Thymus (tissue), 14 donors: ENCODE results near the gene EHD1. TPM values are rescaled to one million over a fixed set of nuclear protein-coding genes. Genes with fewer than 3 reads are reported as not detected.
A peak's percentile ranks its signal among the peaks of the same experiment; 100 is the strongest.

Experiments
- DNase-seq, 9 donors: peaks; one replicate each; pipeline ENCODE4 v3.0.0-alpha.2; 2013; ENCODE audit warnings: low spot score in 9 of 9, low read depth in 6 of 9, missing footprints in 1 of 9
- H3K27ac ChIP-seq, 2 donors: one replicate each; pipeline ENCODE4 v1.5.1; 2013; ENCODE audit warnings: control low read depth in 1 of 2, low read depth in 1 of 2, low read length in 1 of 2, mild to moderate bottlenecking in 1 of 2, moderate library complexity in 1 of 2
- H3K27me3 ChIP-seq, 2 donors: one replicate each; pipeline ENCODE4 v1.5.1; 2013; ENCODE audit warnings: low read length in 1 of 2; ENCODE audit not compliant: control insufficient read depth in 2 of 2, insufficient read depth in 1 of 2
- H3K36me3 ChIP-seq, 2 donors: one replicate each; pipeline ENCODE4 v1.5.1; 2013; ENCODE audit warnings: low read length in 1 of 2, mild to moderate bottlenecking in 1 of 2, moderate library complexity in 1 of 2; ENCODE audit not compliant: control insufficient read depth in 2 of 2, insufficient read depth in 2 of 2
- H3K4me1 ChIP-seq, 2 donors: one replicate each; pipeline ENCODE4 v1.5.1; 2013; ENCODE audit warnings: low read length in 2 of 2; ENCODE audit not compliant: control insufficient read depth in 2 of 2, insufficient read depth in 2 of 2
- H3K4me3 ChIP-seq, 2 donors: one replicate each; pipeline ENCODE4 v1.5.1; 2013; ENCODE audit warnings: low read length in 2 of 2, control low read depth in 1 of 2, mild to moderate bottlenecking in 1 of 2
- H3K9me3 ChIP-seq, 2 donors: one replicate each; pipeline ENCODE4 v1.5.1; 2013; ENCODE audit warnings: low read length in 1 of 2, mild to moderate bottlenecking in 1 of 2; ENCODE audit not compliant: control insufficient read depth in 2 of 2, insufficient read depth in 1 of 2
- WGBS: extraction: QIAGEN DNeasy Blood & Tissue Kit; methylation state at CpG from one replicate; pipeline ENCODE4 v1.1.7; 2013; 5-methylcytosine and 5-hydroxymethylcytosine counted together
- long read RNA-seq, 10 donors: transcript quantifications; one replicate each; lab custom pipeline, GENCODE V29; 2026
- polyA plus RNA-seq: library from polyadenylated mRNA; stranded (reverse); fragments of 200-250 nt; gene quantifications from one replicate; pipeline ENCODE4 v1.2.3, GENCODE V29; 2013
- total RNA-seq: library from RNA; stranded (reverse); fragments of 120-200 nt; gene quantifications from one replicate; pipeline ENCODE4 v1.2.4, GENCODE V29; 2013
- donor health status: healthy.

Gene EHD1
- total RNA-seq (17.3 TPM), polyA plus RNA-seq (32.3 TPM)
- long read RNA-seq, donor 1: 0 reads
- long read RNA-seq, donor 2: 0 reads
- long read RNA-seq, donor 3, full-length matches to known transcripts: 15 of 15 reads
- long read RNA-seq, donor 3, partial matches to known transcripts: 0 of 15 reads
- long read RNA-seq, donor 3, other reads (novel, unspliced or antisense): 0 of 15 reads
- long read RNA-seq, donor 4, full-length matches to known transcripts: 2 of 2 reads
- long read RNA-seq, donor 4, partial matches to known transcripts: 0 of 2 reads
- long read RNA-seq, donor 4, other reads (novel, unspliced or antisense): 0 of 2 reads
- long read RNA-seq, donor 5, full-length matches to known transcripts: 21 of 21 reads
- long read RNA-seq, donor 5, partial matches to known transcripts: 0 of 21 reads
- long read RNA-seq, donor 5, other reads (novel, unspliced or antisense): 0 of 21 reads
- long read RNA-seq, donor 6, full-length matches to known transcripts: 7 of 7 reads
- long read RNA-seq, donor 6, partial matches to known transcripts: 0 of 7 reads
- long read RNA-seq, donor 6, other reads (novel, unspliced or antisense): 0 of 7 reads
- long read RNA-seq, donor 7, full-length matches to known transcripts: 6 of 6 reads
- long read RNA-seq, donor 7, partial matches to known transcripts: 0 of 6 reads
- long read RNA-seq, donor 7, other reads (novel, unspliced or antisense): 0 of 6 reads
- long read RNA-seq, donor 8, full-length matches to known transcripts: 3 of 3 reads
- long read RNA-seq, donor 8, partial matches to known transcripts: 0 of 3 reads
- long read RNA-seq, donor 8, other reads (novel, unspliced or antisense): 0 of 3 reads
- long read RNA-seq, donor 9, full-length matches to known transcripts: 4 of 4 reads
- long read RNA-seq, donor 9, partial matches to known transcripts: 0 of 4 reads
- long read RNA-seq, donor 9, other reads (novel, unspliced or antisense): 0 of 4 reads
- long read RNA-seq, donor 10, full-length matches to known transcripts: 11 of 11 reads
- long read RNA-seq, donor 10, partial matches to known transcripts: 0 of 11 reads
- long read RNA-seq, donor 10, other reads (novel, unspliced or antisense): 0 of 11 reads

DNA sequence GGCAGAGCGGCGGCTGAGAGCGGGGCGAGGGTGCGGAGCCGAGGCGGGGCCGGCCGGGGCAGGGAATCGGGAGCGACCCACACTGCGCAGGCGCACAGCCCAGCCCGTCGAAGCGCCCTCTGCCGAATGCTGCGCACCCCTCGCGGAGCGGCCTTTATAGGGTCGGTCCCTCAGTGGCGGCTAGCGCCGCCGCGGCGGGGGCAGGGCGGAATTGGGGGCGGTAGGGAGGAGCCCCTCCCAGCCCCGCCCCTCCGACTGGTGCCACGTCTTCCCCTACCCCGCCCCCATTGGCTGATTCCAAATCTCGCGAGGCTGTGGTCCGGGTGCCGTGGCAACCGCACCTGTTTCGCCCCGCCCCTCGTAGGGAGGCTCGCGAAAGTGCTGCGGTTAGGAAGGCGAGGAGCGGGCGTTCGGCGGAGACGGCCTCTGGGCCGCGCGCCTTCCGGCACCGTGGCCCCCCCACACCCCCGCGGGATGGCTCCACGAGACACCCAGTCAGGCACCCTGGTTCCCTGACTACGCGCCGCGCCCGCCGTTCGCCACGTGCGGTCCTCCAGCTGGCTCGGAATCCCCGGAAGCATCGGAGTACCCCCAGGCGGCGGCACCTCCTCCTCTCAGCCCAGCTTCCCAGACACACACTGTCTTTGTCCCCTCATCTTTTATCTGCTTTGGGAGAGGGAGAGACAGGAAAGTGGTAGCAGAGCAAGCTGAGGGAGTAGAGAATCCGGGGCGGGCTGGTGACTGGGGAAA is at the start of gene EHD1:
Gene EHD1, minus strand, starts transcription at position 128 of the 750 bp plus-strand sequence. CDS start 157 bp downstream, outside the sequence.
- DNase-seq: peak; percentile 93 to 100 (median 98)
- Histone ChIP-seq H3K27ac (peak within 1 kb of the TSS; percentile 90 to 94), H3K9me3 (peaks cover 0 to 3% of the 10 kb centered on the region in 2 donors), H3K27me3 (no peaks in the 10 kb centered on the region), H3K36me3 (peaks cover 12 to 19% of the 10 kb centered on the region in 2 donors), H3K4me3 (peak within 1 kb of the TSS; percentile 86 to 95), H3K4me1 (peaks cover 33 to 73% of the 10 kb centered on the region in 2 donors)
- under 1% methylated on average over 75 of the region's 75 CpGs for WGBS

GRCh38 chr11:64926689-64927088 is 48.3 kb upstream of the EHD1 start:
- Histone ChIP-seq H3K27me3 (peaks cover 0 to 9% of the 10 kb centered on the region in 2 donors), H3K4me3 (no peak overlapping the region), H3K9me3 (no peaks in the 10 kb centered on the region), H3K4me1 (peaks cover 8 to 18% of the 10 kb centered on the region in 2 donors), H3K36me3 (peaks cover 14 to 26% of the 10 kb centered on the region in 2 donors), H3K27ac (no peak overlapping the region)
- 86% methylated on average over 22 of the region's 22 CpGs for WGBS
- no peak for DNase-seq

GRCh38 chr11:64925536-64926436 is 47.4 kb upstream of the EHD1 start:
- Histone ChIP-seq H3K27me3 (peaks cover 0 to 9% of the 10 kb centered on the region in 2 donors), H3K4me3 (peak overlapping the region in 1 of 2 donors; percentile 59), H3K36me3 (peaks cover 7 to 19% of the 10 kb centered on the region in 2 donors), H3K27ac (no peak overlapping the region), H3K9me3 (no peaks in the 10 kb centered on the region), H3K4me1 (peaks cover 8 to 18% of the 10 kb centered on the region in 2 donors)
- no peak for DNase-seq
- 90% methylated on average over 24 of the region's 24 CpGs for WGBS

DNA sequence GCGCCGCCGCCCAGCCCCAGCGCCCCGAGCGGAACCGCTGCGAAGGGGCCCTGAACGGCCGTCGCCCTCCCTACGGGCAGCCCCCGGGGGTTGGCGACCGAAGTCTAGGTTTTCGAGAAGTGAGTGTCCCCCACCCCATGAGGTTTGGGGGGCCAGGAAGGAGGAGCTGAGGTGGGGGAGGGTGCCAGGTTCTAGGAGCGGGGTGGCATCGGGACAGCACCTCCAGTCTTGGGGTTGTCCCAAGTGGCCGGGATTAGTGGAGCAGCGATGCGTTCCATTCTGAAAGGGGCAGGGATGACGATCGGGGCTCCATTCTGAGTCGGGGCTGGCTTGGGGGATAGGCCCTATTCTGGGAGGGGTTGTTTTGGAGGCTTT is 46.5 kb upstream of the EHD1 start:
- Histone ChIP-seq H3K9me3 (no peaks in the 10 kb centered on the region), H3K4me3 (peak overlapping the region; percentile 59 to 88), H3K36me3 (peaks cover 0 to 11% of the 10 kb centered on the region in 2 donors), H3K4me1 (peaks cover 8 to 18% of the 10 kb centered on the region in 2 donors), H3K27me3 (peaks cover 0 to 9% of the 10 kb centered on the region in 2 donors), H3K27ac (no peak overlapping the region)
- 3% methylated on average over 24 of the region's 24 CpGs for WGBS
- no peak for DNase-seq

DNA sequence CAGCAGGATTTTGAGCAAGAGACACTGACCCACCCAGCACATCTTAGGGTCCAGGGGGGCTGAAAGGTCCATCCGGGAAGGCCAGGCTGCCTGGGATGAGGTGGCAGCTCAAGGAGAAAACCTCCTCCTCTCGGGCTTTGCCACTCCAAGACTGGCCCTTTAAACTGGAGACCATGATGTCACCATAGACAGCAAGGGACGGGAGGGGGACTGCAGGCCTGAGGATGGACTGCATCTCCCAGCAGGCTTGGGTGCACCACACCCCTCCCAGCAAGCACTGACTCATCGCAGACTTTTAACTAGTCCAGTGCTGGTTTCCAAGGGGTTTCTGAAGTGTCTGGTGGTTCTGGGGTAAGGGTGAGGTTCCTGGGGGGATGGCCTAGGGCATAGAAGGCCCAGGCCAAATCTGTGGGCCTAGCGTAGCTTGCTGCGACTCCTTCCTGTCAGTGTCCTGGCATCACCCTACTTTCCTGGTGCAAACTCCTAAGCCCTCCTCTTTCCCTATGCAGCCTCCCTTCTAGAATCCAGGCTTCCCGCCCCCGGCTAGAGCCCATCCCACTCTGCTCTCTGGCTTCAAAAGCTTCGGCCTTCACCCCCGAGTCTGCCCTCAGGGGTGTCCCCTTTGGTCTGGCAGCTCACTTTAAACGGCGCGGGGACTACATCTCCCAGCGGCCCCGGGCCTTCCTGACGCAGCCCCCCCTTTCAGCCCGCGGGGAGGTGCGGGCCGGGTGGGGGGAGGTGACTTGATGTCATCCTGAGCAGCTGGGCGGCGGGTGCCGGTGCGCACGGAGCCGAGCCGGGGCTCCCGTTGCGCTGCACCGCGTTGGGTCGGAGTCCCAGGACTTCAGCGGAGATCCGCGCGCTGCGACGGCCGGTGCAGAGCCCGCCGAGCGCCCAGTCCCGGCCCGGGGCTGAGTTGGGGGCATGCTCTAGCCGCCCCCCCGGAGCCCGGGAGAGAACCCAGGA is 45.8 kb upstream of the EHD1 start, which contains the start of gene PPP2R5B:
Gene PPP2R5B, plus strand, starts transcription at position 746 of the 966 bp plus-strand sequence. CDS start 1,046 bp downstream, outside the sequence.
- Histone ChIP-seq H3K4me3 (peak within 1 kb of the TSS; percentile 59 to 88), H3K36me3 (peaks cover 0 to 11% of the 10 kb centered on the region in 2 donors), H3K27me3 (peaks cover 0 to 9% of the 10 kb centered on the region in 2 donors), H3K4me1 (peaks cover 8 to 20% of the 10 kb centered on the region in 2 donors), H3K27ac (peak within 1 kb of the TSS; percentile 48 to 84), H3K9me3 (no peaks in the 10 kb centered on the region)
- DNase-seq: peak; percentile 68 to 95 (median 88)
- WGBS: 3% methylated on average over 47 of the region's 47 CpGs

GRCh38 chr11:64923151-64923661 is 44.8 kb upstream of the EHD1 start:
- H3K4me3 ChIP-seq: no peak overlapping the region
- H3K27me3 ChIP-seq: peaks cover 0 to 9% of the 10 kb centered on the region in 2 donors
- no peak for DNase-seq
- peaks cover 0 to 8% of the 10 kb centered on the region in 2 donors for H3K36me3 ChIP-seq
- H3K27ac ChIP-seq: no peak overlapping the region
- 98% methylated on average over 11 of the region's 11 CpGs for WGBS
- H3K4me1 ChIP-seq: peaks cover 9 to 30% of the 10 kb centered on the region in 2 donors
- no peaks in the 10 kb centered on the region for H3K9me3 ChIP-seq

- Histone ChIP-seq H3K4me1 (peaks cover 15 to 42% of the 10 kb centered on the region in 2 donors), H3K4me3 (no peak overlapping the region), H3K9me3 (peaks cover 0 to 6% of the 10 kb centered on the region in 2 donors), H3K27me3 (peaks cover 0 to 9% of the 10 kb centered on the region in 2 donors), H3K36me3 (peaks cover 0 to 3% of the 10 kb centered on the region in 2 donors), H3K27ac (no peak overlapping the region)
- 65% methylated on average over 3 of the region's 3 CpGs for WGBS
- DNase-seq: no peak
Measured at GRCh38 chr11:64921384-64921783, 43.0 kb upstream of the EHD1 start.
